Measurements from ENCODE around the gene WNT11. TPM values are rescaled to one million over a fixed set of nuclear protein-coding genes. Genes with fewer than 3 reads are reported as not detected.

Gene WNT11
- total RNA-seq, 1 donor, result 0.36 TPM

DNA sequence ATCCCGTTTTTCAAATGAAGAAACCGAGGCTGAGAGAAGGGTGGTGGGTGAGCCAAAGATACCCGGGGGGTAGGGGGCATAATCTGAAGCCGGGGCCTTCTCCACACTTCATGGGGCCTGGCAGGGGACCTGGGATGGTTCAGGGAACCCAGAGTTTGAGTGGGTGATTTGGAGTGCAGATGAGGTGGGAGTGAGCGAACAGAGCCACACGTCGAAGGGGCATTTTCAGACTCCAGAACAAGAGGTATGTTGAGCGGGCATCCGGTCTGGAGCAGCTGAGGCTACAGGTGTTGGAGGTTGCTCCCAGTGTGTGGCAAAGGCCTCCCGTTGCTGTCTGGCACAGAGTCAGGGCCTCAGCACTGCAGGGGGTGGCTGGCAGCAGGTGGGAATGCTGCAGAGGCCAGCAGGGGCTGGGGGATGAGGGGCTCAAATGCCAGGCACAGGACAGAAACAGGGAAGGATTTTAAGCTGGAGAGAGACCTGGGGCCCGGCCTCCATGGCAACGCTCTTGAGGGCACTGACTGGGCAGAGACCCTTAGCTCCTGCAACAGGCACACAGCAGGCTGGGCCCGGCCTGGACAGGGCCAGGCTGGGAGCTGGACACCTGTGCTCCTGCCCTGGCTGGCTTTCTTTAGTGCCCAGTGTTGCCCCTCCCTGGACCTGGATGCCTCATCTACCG, 46.2 kb downstream of the WNT11 start:
- no peak for TF ChIP-seq CTCF (IDR thresholded peaks at IDR 0.05; ENCODE audit: extremely low read depth, low read depth, low read length)

GRCh38 chr11:76159303-76159937, 46.9 kb downstream of the WNT11 start:
- Histone ChIP-seq H3K9me3 (ENCODE audit: low read depth, low read length) (no peaks in the 10 kb centered on the region), H3K4me2 (ENCODE audit: insufficient read depth, low read length) (no peak overlapping the region), H3K4me1 (ENCODE audit: insufficient read depth, low read length) (no peaks in the 10 kb centered on the region), H2AFZ (ENCODE audit: low read length) (no peak overlapping the region), H3K4me3 (ENCODE audit: insufficient read depth, low read length) (no peak overlapping the region), H3K36me3 (ENCODE audit: insufficient read depth, low read length) (no peaks in the 10 kb centered on the region), H3K27ac (ENCODE audit: low read depth, low read length) (no peak overlapping the region), H3K27me3 (ENCODE audit: insufficient read depth, low read length) (peaks cover 8% of the 10 kb centered on the region), H3K79me2 (ENCODE audit: insufficient read depth, low read length) (no peaks in the 10 kb centered on the region), H4K20me1 (ENCODE audit: insufficient read depth, low read length) (no peaks in the 10 kb centered on the region)
- no peak for TF ChIP-seq CTCF (IDR thresholded peaks at IDR 0.05; ENCODE audit: extremely low read depth, low read depth, low read length)
- DNase-seq (ENCODE audit: insufficient read length, low spot score, missing footprints), result peak; percentile 44

More for the DNA sequence above, 46.2 kb downstream of the WNT11 start:
- peak; percentile 72 for DNase-seq (ENCODE audit: insufficient read length, low spot score, missing footprints)
- Histone ChIP-seq H3K9me3 (ENCODE audit: low read depth, low read length) (no peaks in the 10 kb centered on the region), H2AFZ (ENCODE audit: low read length) (no peak overlapping the region), H3K4me3 (ENCODE audit: insufficient read depth, low read length) (no peak overlapping the region), H4K20me1 (ENCODE audit: insufficient read depth, low read length) (no peaks in the 10 kb centered on the region), H3K36me3 (ENCODE audit: insufficient read depth, low read length) (no peaks in the 10 kb centered on the region), H3K27me3 (ENCODE audit: insufficient read depth, low read length) (peaks cover 8% of the 10 kb centered on the region), H3K27ac (ENCODE audit: low read depth, low read length) (no peak overlapping the region), H3K4me1 (ENCODE audit: insufficient read depth, low read length) (no peaks in the 10 kb centered on the region), H3K4me2 (ENCODE audit: insufficient read depth, low read length) (no peak overlapping the region), H3K79me2 (ENCODE audit: insufficient read depth, low read length) (no peaks in the 10 kb centered on the region)

DNA sequence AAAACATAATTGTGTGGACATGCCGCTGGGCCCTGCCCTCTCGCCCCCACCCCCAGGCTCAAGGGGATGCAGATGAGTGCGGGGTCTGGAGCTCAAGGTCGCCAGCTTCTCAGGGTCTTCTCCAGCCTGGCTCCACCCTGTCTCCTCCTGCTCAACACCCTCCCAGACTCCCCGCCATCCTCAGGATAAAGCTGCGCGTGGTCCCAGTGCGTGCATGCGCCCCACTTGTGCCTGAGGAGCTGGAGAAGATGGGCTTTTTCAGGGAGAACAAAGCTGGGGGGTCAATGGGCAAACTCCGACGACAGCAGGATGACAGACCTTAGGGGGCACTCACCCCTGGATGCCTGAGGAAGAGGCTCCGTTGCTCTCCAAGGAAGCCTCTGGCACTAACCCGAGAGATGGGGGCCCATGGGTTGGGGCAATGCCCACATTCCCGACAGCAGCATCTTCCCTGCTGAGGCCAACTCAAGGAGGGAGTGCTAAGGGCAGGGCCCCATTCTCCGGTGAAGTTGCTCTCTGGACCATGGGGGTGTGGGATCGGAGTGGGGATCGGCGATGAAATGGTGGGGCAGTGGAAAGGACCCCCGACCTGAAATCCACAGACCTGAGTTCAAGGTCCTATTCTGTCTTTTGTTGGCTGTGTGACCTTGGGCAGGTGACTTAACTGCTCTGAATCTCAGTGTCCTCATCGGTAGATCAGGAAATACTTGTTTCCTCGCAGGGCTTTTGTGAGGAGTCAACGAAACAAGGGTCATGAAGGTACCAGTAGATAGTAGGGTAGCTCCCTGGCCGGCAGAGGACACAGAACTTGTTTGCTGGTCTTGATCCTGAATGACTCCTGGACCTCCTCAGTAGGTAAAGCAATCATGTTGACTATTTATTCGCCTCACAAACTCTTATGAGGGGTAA, 47.7 kb downstream of the WNT11 start:
- H3K4me3 ChIP-seq (ENCODE audit: insufficient read depth, low read length), result no peak overlapping the region
- no peaks in the 10 kb centered on the region for H3K9me3 ChIP-seq (ENCODE audit: low read depth, low read length)
- no peaks in the 10 kb centered on the region for H3K79me2 ChIP-seq (ENCODE audit: insufficient read depth, low read length)
- no peak overlapping the region for H2AFZ ChIP-seq (ENCODE audit: low read length)
- no peak overlapping the region for H3K27ac ChIP-seq (ENCODE audit: low read depth, low read length)
- TF ChIP-seq CTCF (IDR thresholded peaks at IDR 0.05; ENCODE audit: extremely low read depth, low read depth, low read length), result no peak
- no peak overlapping the region for H3K4me2 ChIP-seq (ENCODE audit: insufficient read depth, low read length)
- no peaks in the 10 kb centered on the region for H3K36me3 ChIP-seq (ENCODE audit: insufficient read depth, low read length)
- peaks cover 8% of the 10 kb centered on the region for H3K27me3 ChIP-seq (ENCODE audit: insufficient read depth, low read length)
- peak; percentile 65 for DNase-seq (ENCODE audit: insufficient read length, low spot score, missing footprints)
- H4K20me1 ChIP-seq (ENCODE audit: insufficient read depth, low read length), result no peaks in the 10 kb centered on the region
- H3K4me1 ChIP-seq (ENCODE audit: insufficient read depth, low read length), result no peaks in the 10 kb centered on the region

Measured in osteoblast (primary cell).